Sigmoid colon (tissue), 4 donors: Measurements from ENCODE around the gene PRCP.

ENCODE experiments used
- CTCF ChIP-seq, 4 experiments: fragments of 450-650 bp in 3 of 4; fragments of 200-600 bp in 1 of 4; IDR thresholded peaks; one replicate each; pipeline ENCODE4 v1.5.1; 2016 to 2019; ENCODE audit warnings: antibody characterized with exemption in 4 of 4, mild to moderate bottlenecking in 3 of 4, moderate library complexity in 2 of 4
- EP300 ChIP-seq, 4 donors: sonication (generic); formaldehyde crosslinking; IDR thresholded peaks; one replicate each; pipeline ENCODE4 v1.6.1; 2017; ENCODE audit warnings: antibody characterized with exemption in 4 of 4
- POLR2A ChIP-seq, 2 donors: fragments of 450-650 bp; IDR thresholded peaks; one replicate each; pipeline ENCODE4 v1.6.1; 2016; ENCODE audit warnings: antibody characterized with exemption in 2 of 2, mild to moderate bottlenecking in 2 of 2, moderate library complexity in 2 of 2
- POLR2AphosphoS5 ChIP-seq, 4 donors: sonication (generic); formaldehyde crosslinking; IDR thresholded peaks; one replicate each; pipeline ENCODE4 v1.6.1; 2017; ENCODE audit warnings: antibody characterized with exemption in 4 of 4

DNA sequence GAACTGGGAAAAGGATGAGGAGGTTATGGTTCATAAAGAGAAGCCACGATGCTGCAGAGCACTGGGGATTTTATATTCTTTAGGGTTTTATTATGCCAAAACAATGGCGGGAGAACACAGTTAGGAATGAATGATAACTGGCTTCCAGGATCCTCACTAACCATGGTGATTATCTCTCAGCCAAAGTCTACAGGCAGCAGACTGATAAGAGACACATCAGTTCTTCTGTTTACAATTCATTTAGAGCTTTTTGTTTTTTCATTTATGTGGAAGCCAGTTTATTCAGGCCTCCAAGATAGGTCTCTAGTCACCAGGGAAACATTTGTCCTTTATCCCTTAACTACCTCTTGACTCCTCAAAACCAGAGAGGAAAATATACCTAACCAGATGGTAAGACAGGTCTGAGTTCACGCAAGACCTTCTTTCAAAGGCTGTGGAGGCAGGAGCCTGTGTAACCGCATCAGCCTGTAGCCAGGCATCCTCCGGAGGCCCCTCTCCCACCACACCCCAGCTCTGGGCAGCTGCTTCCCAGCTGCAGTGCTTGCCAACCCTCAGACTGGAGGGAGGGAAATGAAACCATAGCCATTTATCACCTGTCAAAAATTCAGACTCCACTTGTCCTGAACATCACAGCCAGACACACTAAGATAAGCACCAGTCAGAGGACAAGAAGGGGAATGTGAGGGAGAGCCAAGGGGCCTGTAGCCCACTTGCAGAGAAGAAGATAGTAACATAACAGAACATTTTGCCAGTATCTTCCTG, 109.3 kb downstream of the PRCP start:
- TF ChIP-seq CTCF (IDR thresholded peaks at IDR 0.05) (no peak), EP300 (IDR thresholded peaks at IDR 0.05) (no peak), POLR2A (IDR thresholded peaks at IDR 0.05) (no peak), POLR2AphosphoS5 (IDR thresholded peaks at IDR 0.05) (no peak)
